Neural progenitor cell (in vitro differentiated cells): ENCODE measurements around the gene ZNF331. TPM values are rescaled to one million over a fixed set of nuclear protein-coding genes. Genes with fewer than 3 reads are reported as not detected.

Experiments
- DNase-seq: peaks from one replicate; pipeline ENCODE4 v3.0.0-alpha.2; 2016; ENCODE audit warnings: low spot score
- H2AFZ ChIP-seq: fragments of 200-600 bp; sonication (generic); replicated peaks from 2 replicates; pipeline ENCODE4 v1.6.1; 2016; ENCODE audit warnings: antibody characterized with exemption
- H3F3A ChIP-seq: fragments of 200-600 bp; sonication (generic); 2 replicates; pipeline ENCODE4 v1.6.1; 2016; ENCODE audit warnings: antibody characterized with exemption, low read depth
- H3K27ac ChIP-seq: fragments of 200-600 bp; sonication (generic); 2 replicates; pipeline ENCODE4 v1.5.1; 2016; ENCODE audit warnings: mild to moderate bottlenecking
- H3K27me3 ChIP-seq: fragments of 200-600 bp; sonication (generic); 2 replicates; pipeline ENCODE4 v1.6.1; 2016; ENCODE audit warnings: mild to moderate bottlenecking, moderate library complexity
- H3K36me3 ChIP-seq: fragments of 200-600 bp; sonication (generic); 2 replicates; pipeline ENCODE4 v1.5.1; 2016
- H3K4me1 ChIP-seq: fragments of 200-600 bp; sonication (generic); 2 replicates; pipeline ENCODE4 v1.6.1; 2016; ENCODE audit warnings: mixed run types
- H3K4me2 ChIP-seq: fragments of 200-600 bp; sonication (generic); 2 replicates; pipeline ENCODE4 v1.6.1; 2016
- H3K4me3 ChIP-seq: fragments of 200-600 bp; sonication (generic); 2 replicates; pipeline ENCODE4 v1.5.1; 2016
- H3K79me2 ChIP-seq: fragments of 200-600 bp; sonication (generic); 2 replicates; pipeline ENCODE4 v1.6.1; 2016; ENCODE audit warnings: low read depth
- H3K9ac ChIP-seq: fragments of 200-600 bp; sonication (generic); 2 replicates; pipeline ENCODE4 v1.6.1; 2016
- H3K9me3 ChIP-seq: fragments of 200-600 bp; sonication (generic); 2 replicates; pipeline ENCODE4 v1.5.1; 2016; ENCODE audit warnings: low read depth
- H4K20me1 ChIP-seq: fragments of 200-600 bp; sonication (generic); 2 replicates; pipeline ENCODE4 v1.6.1; 2016; ENCODE audit warnings: low read depth
- H3K27ac Mint-ChIP-seq: 3 replicates; pipeline ENCODE4 v1.8.0; 2021; ENCODE audit warnings: mixed read lengths
- H3K27me3 Mint-ChIP-seq: 2 replicates; pipeline ENCODE4 v1.8.0; 2022; ENCODE audit warnings: low read depth, mild to moderate bottlenecking, inconsistent platforms, moderate library complexity, mixed read lengths; ENCODE audit not compliant: insufficient read depth
- H3K36me3 Mint-ChIP-seq: 3 replicates; pipeline ENCODE4 v1.8.0; 2021; ENCODE audit warnings: mixed read lengths
- H3K4me1 Mint-ChIP-seq: 3 replicates; pipeline ENCODE4 v1.8.0; 2021; ENCODE audit warnings: mixed read lengths
- H3K4me3 Mint-ChIP-seq: 3 replicates; pipeline ENCODE4 v1.8.0; 2021; ENCODE audit warnings: mild to moderate bottlenecking, moderate library complexity, mixed read lengths
- H3K9me3 Mint-ChIP-seq: 3 replicates; pipeline ENCODE4 v1.8.0; 2020; ENCODE audit warnings: mixed read lengths
- CTCF ChIP-seq: fragments of 200-600 bp; sonication (generic); IDR thresholded peaks from 2 replicates; pipeline ENCODE4 v1.5.1; 2017; ENCODE audit warnings: antibody characterized with exemption, mild to moderate bottlenecking
- EZH2 ChIP-seq: fragments of 200-600 bp; sonication (generic); IDR thresholded peaks from 2 replicates; pipeline ENCODE4 v1.6.1; 2017; ENCODE audit warnings: antibody characterized with exemption, mild to moderate bottlenecking, moderate library complexity
- EZH2phosphoT487 ChIP-seq: fragments of 200-600 bp; sonication (generic); IDR thresholded peaks from 2 replicates; pipeline ENCODE4 v1.6.1; 2017; ENCODE audit warnings: antibody characterized with exemption
- total RNA-seq: library from RNA; depleted of rRNA; stranded (reverse); fragments of >200 nt; gene quantifications from 2 replicates; pipeline ENCODE4 v1.2.3, GENCODE V29; 2015; ENCODE audit warnings: low replicate concordance

ZNF331 gene
- total RNA-seq, 1 donor from 2014 or later: 68.5 TPM

- H3K4me1 Mint-ChIP-seq: peaks cover 15% of the 10 kb centered on the region
- H4K20me1 ChIP-seq: no peaks in the 10 kb centered on the region
- no peak overlapping the region for H3K4me2 ChIP-seq
- TF ChIP-seq CTCF (no peak), EZH2 (no peak), EZH2phosphoT487 (no peak)
- H3K4me1 ChIP-seq: peaks cover 9% of the 10 kb centered on the region
- peaks cover 3% of the 10 kb centered on the region for H3K27me3 Mint-ChIP-seq
- peaks cover 25% of the 10 kb centered on the region for H3K9me3 Mint-ChIP-seq
- peaks cover 8% of the 10 kb centered on the region for H3K9me3 ChIP-seq
- peaks cover 17% of the 10 kb centered on the region for H3K36me3 ChIP-seq
- H3K9ac ChIP-seq: no peak overlapping the region
- no peak overlapping the region for H3K27ac Mint-ChIP-seq
- peaks cover 42% of the 10 kb centered on the region for H3K36me3 Mint-ChIP-seq
- no peak overlapping the region for H2AFZ ChIP-seq
- H3K79me2 ChIP-seq: peaks cover 75% of the 10 kb centered on the region
- no peak for DNase-seq
- no peak overlapping the region for H3K4me3 Mint-ChIP-seq
- no peak overlapping the region for H3K4me3 ChIP-seq
- H3F3A ChIP-seq: no peaks in the 10 kb centered on the region
- no peaks in the 10 kb centered on the region for H3K27me3 ChIP-seq
- no peak overlapping the region for H3K27ac ChIP-seq
These were observed 12.0 kb upstream of the ZNF331 start for GRCh38 chr19:53525922-53526321.

GRCh38 chr19:53530622-53531021 is 7.3 kb upstream of the ZNF331 start:
- H4K20me1 ChIP-seq: no peaks in the 10 kb centered on the region
- H3K4me1 Mint-ChIP-seq: no peaks in the 10 kb centered on the region
- peaks cover 10% of the 10 kb centered on the region for H3K36me3 Mint-ChIP-seq
- H2AFZ ChIP-seq: no peak overlapping the region
- no peak overlapping the region for H3K27ac Mint-ChIP-seq
- H3K27me3 ChIP-seq: no peaks in the 10 kb centered on the region
- no peak overlapping the region for H3K4me3 Mint-ChIP-seq
- H3K4me1 ChIP-seq: no peaks in the 10 kb centered on the region
- H3K4me2 ChIP-seq: no peak overlapping the region
- no peaks in the 10 kb centered on the region for H3K27me3 Mint-ChIP-seq
- peaks cover 7% of the 10 kb centered on the region for H3K36me3 ChIP-seq
- peaks cover 30% of the 10 kb centered on the region for H3K79me2 ChIP-seq
- no peak overlapping the region for H3K9ac ChIP-seq
- H3K9me3 ChIP-seq: peaks cover 3% of the 10 kb centered on the region
- TF ChIP-seq CTCF (no peak), EZH2 (no peak), EZH2phosphoT487 (no peak)
- no peak overlapping the region for H3K4me3 ChIP-seq
- no peaks in the 10 kb centered on the region for H3F3A ChIP-seq
- no peak overlapping the region for H3K27ac ChIP-seq
- peaks cover 7% of the 10 kb centered on the region for H3K9me3 Mint-ChIP-seq
- DNase-seq: no peak

GRCh38 chr19:53531457-53531856 is 6.5 kb upstream of the ZNF331 start:
- H3K9me3 ChIP-seq: no peaks in the 10 kb centered on the region
- Mint-ChIP-seq H3K4me3 (no peak overlapping the region), H3K27ac (no peak overlapping the region), H3K27me3 (no peaks in the 10 kb centered on the region), H3K36me3 (peaks cover 4% of the 10 kb centered on the region), H3K9me3 (no peaks in the 10 kb centered on the region), H3K4me1 (no peaks in the 10 kb centered on the region)
- H3F3A ChIP-seq: no peaks in the 10 kb centered on the region
- H3K4me1 ChIP-seq: no peaks in the 10 kb centered on the region
- no peak overlapping the region for H3K4me2 ChIP-seq
- no peak for DNase-seq
- no peak overlapping the region for H3K9ac ChIP-seq
- no peaks in the 10 kb centered on the region for H4K20me1 ChIP-seq
- H3K27ac ChIP-seq: no peak overlapping the region
- H3K27me3 ChIP-seq: no peaks in the 10 kb centered on the region
- H3K79me2 ChIP-seq: peaks cover 23% of the 10 kb centered on the region
- TF ChIP-seq CTCF (no peak), EZH2 (no peak), EZH2phosphoT487 (no peak)
- peaks cover 4% of the 10 kb centered on the region for H3K36me3 ChIP-seq
- no peak overlapping the region for H2AFZ ChIP-seq
- H3K4me3 ChIP-seq: no peak overlapping the region
